GM12878 (cell line): ENCODE measurements around the gene CDKL1. TPM values are rescaled to one million over a fixed set of nuclear protein-coding genes. Genes with fewer than 3 reads are reported as not detected.

Experiments
- ATAC-seq: fragments of 200-7000 bp; cut with Tn5 transposase; 3 replicates; pipeline ENCODE4 v1.9.1; 2020; ENCODE audit warnings: mild to moderate bottlenecking, moderate library complexity
- BruUV-seq: library from RNA; stranded (reverse); fragments of 400-500 nt; replicated peaks from 2 replicates; lab custom pipeline; 2021; lab: Mats Ljungman, UMichigan
- CTCF ChIA-PET: fragments of 300-600 bp; sonication (Branson Sonifier 250); formaldehyde crosslinking; extraction: SDS; loops from one replicate; lab custom pipeline; 2021; ENCODE audit warnings: inconsistent platforms; lab: Yijun Ruan, JAX
- POLR2A ChIA-PET: fragments of 350-600 bp; formaldehyde crosslinking; extraction: SDS; loops from one replicate; lab custom pipeline; 2021; ENCODE audit warnings: inconsistent platforms; lab: Charles Lee
- RAD21 ChIA-PET: fragments of 300-600 bp; sonication (Branson Sonifier 250); formaldehyde crosslinking; loops from one replicate; lab custom pipeline; 2023; ENCODE audit warnings: antibody characterized with exemption; ENCODE audit not compliant: unreplicated experiment; lab: Charles Lee
- SMC1A ChIA-PET: fragments of 300-600 bp; sonication (Branson Sonifier 250); formaldehyde crosslinking; loops from one replicate; lab custom pipeline; 2023; ENCODE audit not compliant: unreplicated experiment, uncharacterized antibody; lab: Charles Lee
- DNase-seq: peaks from one replicate; pipeline ENCODE4 v3.0.0-alpha.2; 2011; ENCODE audit warnings: low read depth, low spot score
- FAIRE-seq: peaks from 3 replicates; lab custom pipeline; 2011; peaks lifted over from hg19 to GRCh38; lab: Jason Lieb, UNC
- H2AFZ ChIP-seq: 2 replicates; pipeline ENCODE4 v1.6.0; 2011; ENCODE audit warnings: low read depth, low read length, control low read depth; ENCODE audit not compliant: control insufficient read depth
- H3K27ac ChIP-seq: 2 replicates; pipeline ENCODE4 v1.5.1; 2011; ENCODE audit warnings: control low read depth; ENCODE audit not compliant: control insufficient read depth, insufficient read depth
- H3K27me3 ChIP-seq, 2 experiments: replicated peaks in 1 of 2; 2 replicates each; pipeline versions ENCODE4 v1.6.0 to v1.6.1; 2011; ENCODE audit warnings: low read length in 1 of 2; ENCODE audit not compliant: control insufficient read depth in 2 of 2, insufficient read depth in 2 of 2
- H3K36me3 ChIP-seq, 2 experiments: 2 replicates each; pipeline ENCODE4 v1.5.1; 2011; ENCODE audit warnings: low read length in 1 of 2; ENCODE audit not compliant: control insufficient read depth in 2 of 2, insufficient read depth in 2 of 2
- H3K4me1 ChIP-seq: 2 replicates; pipeline ENCODE4 v1.6.1; 2011; ENCODE audit warnings: mild to moderate bottlenecking, low read length, moderate library complexity, mixed read lengths; ENCODE audit not compliant: control insufficient read depth, insufficient read depth
- H3K4me2 ChIP-seq: 2 replicates; pipeline ENCODE4 v1.6.0; 2011; ENCODE audit warnings: control low read depth; ENCODE audit not compliant: control insufficient read depth, insufficient read depth
- H3K4me3 ChIP-seq: fragments of 200-600 bp; sonication (generic); 2 replicates; pipeline ENCODE4 v1.5.1; 2016
- H3K79me2 ChIP-seq: 2 replicates; pipeline ENCODE4 v1.6.0; 2011; ENCODE audit warnings: low read length; ENCODE audit not compliant: control insufficient read depth, insufficient read depth
- H3K9ac ChIP-seq: 2 replicates; pipeline ENCODE4 v1.8.0; 2011; ENCODE audit warnings: low read length, control low read depth, mixed read lengths; ENCODE audit not compliant: control insufficient read depth, insufficient read depth
- H3K9me3 ChIP-seq: replicated peaks from 3 replicates; pipeline ENCODE4 v1.5.1; 2011; ENCODE audit warnings: mild to moderate bottlenecking, low read length; ENCODE audit not compliant: control insufficient read depth, insufficient read depth
- H4K20me1 ChIP-seq: 2 replicates; pipeline ENCODE4 v1.6.0; 2011; ENCODE audit not compliant: control insufficient read depth, insufficient read depth
- BHLHE40 ChIP-seq, 2 experiments: fragments of 450-650 bp in 1 of 2; IDR thresholded peaks; 2 replicates each; pipeline ENCODE4 v1.6.1; 2011 to 2017; ENCODE audit warnings: low read depth in 2 of 2, borderline replicate concordance in 1 of 2, improper control_type of control experiment in 1 of 2, low read length in 1 of 2, mild to moderate bottlenecking in 1 of 2
- CBX5 ChIP-seq: sonication (generic); IDR thresholded peaks from 2 replicates; pipeline ENCODE4 v1.6.1; 2016; ENCODE audit warnings: low read depth, moderate library complexity, mild to moderate bottlenecking, inconsistent platforms
- CREB1 ChIP-seq: IDR thresholded peaks from 2 replicates; pipeline ENCODE4 v1.6.1; 2012; ENCODE audit warnings: low read depth, mild to moderate bottlenecking, inconsistent platforms
- CTCF ChIP-seq, 3 experiments: IDR thresholded peaks in 2 of 3; conservative IDR thresholded peaks in 1 of 3; 2 replicates each; pipeline ENCODE4 v1.5.1; 2011; ENCODE audit warnings: low read depth in 3 of 3, low read length in 3 of 3, mild to moderate bottlenecking in 3 of 3, control low read depth in 2 of 3, moderate library complexity in 2 of 3, inconsistent platforms in 1 of 3, mixed read lengths in 1 of 3; ENCODE audit not compliant: control insufficient read depth in 2 of 3, insufficient read depth in 1 of 3; ENCODE audit errors: extremely low read depth in 1 of 3
- FOXK2 ChIP-seq: fragments of 450-650 bp; IDR thresholded peaks from 2 replicates; pipeline ENCODE4 v1.6.1; 2017; ENCODE audit warnings: mild to moderate bottlenecking, moderate library complexity
- MTA2 ChIP-seq: fragments of 450-650 bp; IDR thresholded peaks from 2 replicates; pipeline ENCODE4 v1.6.1; 2016; ENCODE audit warnings: low read depth, mild to moderate bottlenecking, moderate library complexity
- TCF3 ChIP-seq: IDR thresholded peaks from 2 replicates; pipeline ENCODE4 v1.6.1; 2012; ENCODE audit warnings: low read depth, mild to moderate bottlenecking, low read length, borderline replicate concordance; ENCODE audit not compliant: insufficient read depth
- WGBS: methylation state at CpG from one replicate; pipeline ENCODE4 v1.1.6; 2016; ENCODE audit warnings: low lambda C conversion rate; ENCODE audit not compliant: insufficient replicate concordance, insufficient coverage; ENCODE audit errors: missing lambda C conversion rate; 5-methylcytosine and 5-hydroxymethylcytosine counted together
- in situ Hi-C: fragments of 300-500 bp; cut with MboI; formaldehyde crosslinking; loops from 9 replicates; pipeline ENCODE4 v1.14.3; 2018; ENCODE audit warnings: mixed read lengths
- intact Hi-C: fragments of 100-400 bp; cut with micrococcal nuclease; formaldehyde crosslinking; loops from one replicate; pipeline ENCODE4 v1.14.2; 2022; ENCODE audit not compliant: unreplicated experiment
- polyA plus RNA-seq, 11 experiments: library from polyadenylated mRNA; depleted of rRNA in 4 of 11; unstranded in 6 of 11; stranded (reverse) in 5 of 11; fragments of >200 nt; fragmentation: Nextera tagmentation in 4 of 11; fragmentation: Illumina TruSeq in 1 of 11; extraction: Ambion mirVana in 4 of 11; extraction: Trizol in 1 of 11; gene quantifications; 1 replicate in 1 of 11; 2 replicates in 10 of 11; pipeline versions ENCODE4 v1.2.1 to v1.2.3, GENCODE V29; 2011 to 2016; ENCODE audit warnings: inconsistent platforms in 2 of 11, missing spikeins in 2 of 11, low read depth in 1 of 11
- total RNA-seq, 4 experiments: library from RNA; depleted of rRNA in 3 of 4; stranded (reverse); fragments of >200 nt in 3 of 4; fragmentation: Illumina TruSeq in 1 of 4; extraction: Trizol in 1 of 4; gene quantifications; 2 replicates each; pipeline versions ENCODE4 v1.2.1 to v1.2.3, GENCODE V29; 2013 to 2021
- TF ChIP-seq, protein P1 (sequence below): IDR thresholded peaks from 2 replicates; pipeline ENCODE4 v1.6.1; 2011; ENCODE audit warnings: borderline replicate concordance, low read depth, mild to moderate bottlenecking, moderate library complexity, mixed read lengths, low read length; ENCODE audit not compliant: insufficient read depth; ENCODE audit errors: extremely low read length

Gene CDKL1
- total and polyA plus RNA-seq, 10 of the 15 experiments (the other 5 are each of a cell fraction or from before 2014, with no cell fraction given): 9.0 to 19.0 (median 11.1) TPM

- RAD21 ChIA-PET: no interaction called here
- CTCF ChIA-PET: no interaction called here
- FAIRE-seq (no peak), DNase-seq (no peak), ATAC-seq (no peak)
- 77% methylated on average over 4 of the region's 4 CpGs for WGBS
- no peak overlapping the region for H3K4me3 ChIP-seq
- H3K27me3 ChIP-seq: no peaks in the 10 kb centered on the region
- no peak for TF ChIP-seq CBX5
- TF ChIP-seq FOXK2: no peak
- TF ChIP-seq CREB1: no peak
- TF ChIP-seq TCF3: no peak
- TF ChIP-seq BHLHE40 (IDR thresholded peaks at IDR 0.05; ENCODE audit: borderline replicate concordance in 1 of 2, low read depth in 2 of 2, low read length in 1 of 2): no peak
- TF ChIP-seq, protein P1, sequence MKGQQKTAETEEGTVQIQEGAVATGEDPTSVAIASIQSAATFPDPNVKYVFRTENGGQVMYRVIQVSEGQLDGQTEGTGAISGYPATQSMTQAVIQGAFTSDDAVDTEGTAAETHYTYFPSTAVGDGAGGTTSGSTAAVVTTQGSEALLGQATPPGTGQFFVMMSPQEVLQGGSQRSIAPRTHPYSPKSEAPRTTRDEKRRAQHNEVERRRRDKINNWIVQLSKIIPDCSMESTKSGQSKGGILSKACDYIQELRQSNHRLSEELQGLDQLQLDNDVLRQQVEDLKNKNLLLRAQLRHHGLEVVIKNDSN: no peak
- TF ChIP-seq MTA2: no peak
- TF ChIP-seq CTCF (IDR thresholded peaks at IDR 0.05 in 2 of 3, conservative IDR thresholded peaks at IDR 0.05 in 1 of 3; ENCODE audit: control insufficient read depth in 2 of 3, extremely low read depth in 1 of 3, insufficient read depth in 1 of 3, low read depth in 3 of 3, low read length in 3 of 3): no peak
- no peaks in the 10 kb centered on the region for H3K79me2 ChIP-seq
- SMC1A ChIA-PET: no interaction called here
- POLR2A ChIA-PET: no interaction called here
- H3K9me3 ChIP-seq: no peaks in the 10 kb centered on the region; the same call in 2 of the 3 replicates
- H3K4me1 ChIP-seq: no peaks in the 10 kb centered on the region
- H3K9ac ChIP-seq: no peak overlapping the region
- H3K36me3 ChIP-seq: no peaks in the 10 kb centered on the region
- intact Hi-C loops: no loop called here
- no peaks in the 10 kb centered on the region for H4K20me1 ChIP-seq
- no peak overlapping the region for H3K27ac ChIP-seq
- BruUV-seq: no TSS peak
- no peak overlapping the region for H2AFZ ChIP-seq
- in situ Hi-C loops: no loop called here
- H3K4me2 ChIP-seq: no peak overlapping the region
Observed at GRCh38 chr14:50371546-50371945, 25.1 kb downstream of the CDKL1 start.
